ENCODE data around the gene EPHA6.

GRCh38 chr3:96779810-96780209, 34.6 kb upstream of the EPHA6 start:
- TF ChIP-seq POLR2A (IDR thresholded peaks at IDR 0.05; ENCODE audit: low read length), result no peak
- no peak for TF ChIP-seq GATA1 (IDR thresholded peaks at IDR 0.05; ENCODE audit: low read depth, low read length)

All from erythroblast (primary cell).